Bronchial epithelial cell (primary cell): ENCODE data around the gene SAMD4A. TPM values are rescaled to one million over a fixed set of nuclear protein-coding genes. Genes with fewer than 3 reads are reported as not detected.

Source experiments
- DNase-seq: peaks from one replicate; pipeline ENCODE4 v3.0.0-alpha.2; 2010; ENCODE audit warnings: low read depth
- FAIRE-seq: peaks from 2 replicates; lab custom pipeline; 2011; peaks lifted over from hg19 to GRCh38; lab: Jason Lieb, UNC
- H3K27me3 ChIP-seq: 2 replicates; pipeline ENCODE4 v1.5.1; 2011; ENCODE audit warnings: low read length; ENCODE audit not compliant: control insufficient read depth, insufficient read depth
- H3K36me3 ChIP-seq: 2 replicates; pipeline ENCODE4 v1.5.1; 2011; ENCODE audit warnings: low read length; ENCODE audit not compliant: control insufficient read depth, insufficient read depth
- H3K4me3 ChIP-seq: 2 replicates; pipeline ENCODE4 v1.5.1; 2011; ENCODE audit warnings: mild to moderate bottlenecking, low read depth, low read length, control low read depth
- CTCF ChIP-seq: IDR thresholded peaks from 2 replicates; pipeline ENCODE4 v1.5.1; 2011; ENCODE audit warnings: mild to moderate bottlenecking, moderate library complexity, low read length, control low read depth, inconsistent platforms; ENCODE audit not compliant: insufficient read depth, severe bottlenecking
- total RNA-seq: library from RNA; depleted of rRNA; stranded (reverse); fragments of >200 nt; gene quantifications from 2 replicates; pipeline ENCODE4 v1.2.1, GENCODE V29; 2014

The SAMD4A gene
- total RNA-seq, 1 donor from 2014 or later: 13.4 TPM

- FAIRE-seq: no peak
- no peak for TF ChIP-seq CTCF
- no peaks in the 10 kb centered on the region for H3K27me3 ChIP-seq
- DNase-seq: no peak
- H3K4me3 ChIP-seq: no peak overlapping the region
- peaks cover 1% of the 10 kb centered on the region for H3K36me3 ChIP-seq
Measured at GRCh38 chr14:54629635-54630360, 62.9 kb downstream of the SAMD4A start.

- H3K36me3 ChIP-seq: peaks cover 1% of the 10 kb centered on the region
- H3K27me3 ChIP-seq: no peaks in the 10 kb centered on the region
- no peak for DNase-seq
- no peak for TF ChIP-seq CTCF
- no peak for FAIRE-seq
- no peak overlapping the region for H3K4me3 ChIP-seq
Measured at GRCh38 chr14:54631016-54631415, 64.1 kb downstream of the SAMD4A start.

- TF ChIP-seq CTCF: no peak
- peaks cover 1% of the 10 kb centered on the region for H3K36me3 ChIP-seq
- no peaks in the 10 kb centered on the region for H3K27me3 ChIP-seq
- no peak overlapping the region for H3K4me3 ChIP-seq
- DNase-seq (no peak), FAIRE-seq (no peak)
Measured at GRCh38 chr14:54632452-54632851, 65.5 kb downstream of the SAMD4A start.

- FAIRE-seq (peak; percentile 47), DNase-seq (no peak)
- Histone ChIP-seq H3K36me3 (peaks cover 1% of the 10 kb centered on the region), H3K4me3 (no peak overlapping the region), H3K27me3 (no peaks in the 10 kb centered on the region)
- no peak for TF ChIP-seq CTCF
Measured at GRCh38 chr14:54633076-54633475, 66.1 kb downstream of the SAMD4A start.

- no peaks in the 10 kb centered on the region for H3K36me3 ChIP-seq
- no peak for TF ChIP-seq CTCF
- FAIRE-seq (no peak), DNase-seq (no peak)
- no peaks in the 10 kb centered on the region for H3K27me3 ChIP-seq
- H3K4me3 ChIP-seq: no peak overlapping the region
Measured at GRCh38 chr14:54637270-54638134, 70.6 kb downstream of the SAMD4A start.
